ENCODE results near the gene SLC22A8. TPM values are rescaled to one million over a fixed set of nuclear protein-coding genes. Genes with fewer than 3 reads are reported as not detected.

Gene SLC22A8
- total and polyA plus RNA-seq, 10 donors: not detected

DNA sequence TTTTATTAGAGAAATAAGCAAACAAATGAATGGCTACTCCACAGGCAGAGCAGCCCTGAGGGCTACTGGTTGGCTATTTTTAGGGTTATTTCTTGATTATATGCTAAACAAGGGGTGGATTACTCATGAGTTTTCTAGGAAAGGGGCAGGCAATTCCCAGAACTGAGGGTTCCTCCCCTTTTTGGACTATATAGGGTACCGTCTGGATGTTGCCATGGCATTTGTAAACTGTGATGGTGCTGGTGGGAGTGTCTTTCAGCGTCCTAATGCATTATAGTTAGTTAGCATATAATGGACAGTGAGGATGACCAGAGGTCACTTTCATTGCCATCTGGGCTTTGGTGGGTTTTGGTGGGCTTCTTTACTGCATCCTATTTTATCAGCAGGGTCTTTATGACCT, 50.1 kb downstream of the SLC22A8 start:
- H3K27me3 ChIP-seq (replicated peaks in 1 of 7): peaks cover 0 to 21% (median 0%) of the 10 kb centered on the region in 7 donors
- intact Hi-C loops (cut with DNase I; ENCODE audit: low total_unique reads): no loop called here
- no peak for TF ChIP-seq POLR2A (IDR thresholded peaks at IDR 0.05)
- no peak for TF ChIP-seq CTCF (IDR thresholded peaks at IDR 0.05 in 8 of 11, conservative IDR thresholded peaks at IDR 0.05 in 3 of 11)
- TF ChIP-seq POLR2AphosphoS5 (IDR thresholded peaks at IDR 0.05): no peak
- peaks cover 0 to 5% (median 0%) of the 10 kb centered on the region in 8 donors for H3K9me3 ChIP-seq
- DNase-seq: no peak
- no peaks in the 10 kb centered on the region for H3K4me1 ChIP-seq
- no peak overlapping the region for H3K27ac ChIP-seq
- no peaks in the 10 kb centered on the region for H3K36me3 ChIP-seq
- no peak overlapping the region for H3K4me3 ChIP-seq
- 59 to 69% (median 67%) methylated on average over 2 of the region's 2 CpGs for WGBS, 5 donors

- Histone ChIP-seq H3K4me3 (no peak overlapping the region), H3K4me1 (peaks cover 0 to 9% (median 0%) of the 10 kb centered on the region in 6 donors), H3K27me3 (replicated peaks in 1 of 7) (peaks cover 0 to 15% (median 0%) of the 10 kb centered on the region in 7 donors), H3K36me3 (no peaks in the 10 kb centered on the region), H3K27ac (no peak overlapping the region), H3K9me3 (peaks cover 0 to 5% (median 0%) of the 10 kb centered on the region in 8 donors)
- TF ChIP-seq CTCF (IDR thresholded peaks at IDR 0.05 in 8 of 11, conservative IDR thresholded peaks at IDR 0.05 in 3 of 11): no peak
- no peak for TF ChIP-seq POLR2AphosphoS5 (IDR thresholded peaks at IDR 0.05)
- no peak for TF ChIP-seq POLR2A (IDR thresholded peaks at IDR 0.05)
- WGBS, 5 donors: 62 to 94% (median 90%) methylated on average over 2 to 3 of the region's 3 CpGs
- intact Hi-C loops (cut with DNase I; ENCODE audit: low total_unique reads): no loop called here
- DNase-seq: no peak
Observed at GRCh38 chr11:62962391-62962790, 53.2 kb downstream of the SLC22A8 start.

DNA sequence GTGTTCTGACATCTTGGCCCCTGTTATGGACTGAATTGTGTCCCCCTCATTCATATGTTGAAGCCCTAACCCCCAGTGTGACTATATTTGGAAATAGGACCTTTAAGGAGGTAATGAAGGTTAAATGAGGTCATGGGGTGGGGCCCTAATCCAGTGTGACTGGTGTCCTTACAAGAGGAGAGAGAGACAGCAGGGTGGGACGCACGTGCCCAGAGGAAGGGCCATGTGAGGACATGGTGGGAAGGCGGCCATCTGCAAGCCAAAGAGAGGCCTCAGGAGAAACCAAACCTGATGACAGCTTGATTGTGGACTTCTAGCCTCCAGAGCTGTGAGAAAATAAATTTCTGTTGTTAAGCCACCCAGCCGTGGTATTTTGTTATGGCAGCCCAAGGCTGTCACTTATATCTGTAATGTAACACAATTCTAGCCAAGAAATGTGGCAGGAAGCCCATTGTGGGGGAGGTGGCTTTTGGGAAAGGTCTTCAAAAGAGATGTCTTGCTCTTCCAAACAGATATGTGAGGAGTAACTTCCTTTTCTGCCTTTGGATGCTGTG, 54.5 kb downstream of the SLC22A8 start:
- intact Hi-C loops (cut with DNase I; ENCODE audit: low total_unique reads): no loop called here
- WGBS, 5 donors: 80 to 88% (median 83%) methylated on average over 4 of the region's 4 CpGs

More for the DNA sequence above, 54.5 kb downstream of the SLC22A8 start:
- no peak overlapping the region for H3K27ac ChIP-seq
- no peaks in the 10 kb centered on the region for H3K9me3 ChIP-seq
- no peak for TF ChIP-seq POLR2A (IDR thresholded peaks at IDR 0.05)
- TF ChIP-seq POLR2AphosphoS5 (IDR thresholded peaks at IDR 0.05): no peak
- TF ChIP-seq CTCF (IDR thresholded peaks at IDR 0.05 in 8 of 11, conservative IDR thresholded peaks at IDR 0.05 in 3 of 11): no peak
- peaks cover 0 to 18% (median 0%) of the 10 kb centered on the region in 7 donors for H3K27me3 ChIP-seq (replicated peaks in 1 of 7)
- H3K36me3 ChIP-seq: no peaks in the 10 kb centered on the region
- DNase-seq: no peak
- H3K4me1 ChIP-seq: peaks cover 0 to 9% (median 0%) of the 10 kb centered on the region in 6 donors
- H3K4me3 ChIP-seq: no peak overlapping the region

Data from spleen (tissue), 11 donors.